IMR-90 (cell line): ENCODE measurements around the gene RBBP8. TPM values are rescaled to one million over a fixed set of nuclear protein-coding genes. Genes with fewer than 3 reads are reported as not detected.
A peak's percentile ranks its signal among the peaks of the same experiment; 100 is the strongest.

Experiments
- ATAC-seq: fragments of 200-7000 bp; cut with Tn5 transposase; 2 replicates; pipeline ENCODE4 v1.9.1; 2020; ENCODE audit warnings: low read depth, mild to moderate bottlenecking, moderate library complexity
- BruUV-seq: library from RNA; stranded (reverse); fragments of 400-500 nt; replicated peaks from 2 replicates; lab custom pipeline; 2021; lab: Mats Ljungman, UMichigan
- CTCF ChIA-PET: fragments of 300-600 bp; formaldehyde crosslinking; extraction: SDS; loops from one replicate; lab custom pipeline; 2021; ENCODE audit warnings: antibody characterized with exemption; lab: Yijun Ruan, JAX
- POLR2A ChIA-PET: fragments of 300-600 bp; sonication (Branson Sonifier 250); formaldehyde crosslinking; loops from one replicate; lab custom pipeline; 2022; ENCODE audit warnings: antibody characterized with exemption; ENCODE audit not compliant: unreplicated experiment; lab: Charles Lee
- DNase-seq: peaks from one replicate; pipeline ENCODE4 v3.0.0; 2013
- H2AFZ ChIP-seq: replicated peaks from 2 replicates; pipeline ENCODE3; 2013; ENCODE audit warnings: low read length, mild to moderate bottlenecking; ENCODE audit not compliant: poor library complexity
- H2AK5ac ChIP-seq: 2 replicates; pipeline ENCODE4 v1.6.1; 2013; ENCODE audit warnings: low read depth, low read length, inconsistent platforms
- H2AK9ac ChIP-seq: replicated peaks from 2 replicates; pipeline ENCODE3; 2013; ENCODE audit warnings: mild to moderate bottlenecking, low read depth, low read length, moderate library complexity; ENCODE audit not compliant: poor library complexity
- H2BK120ac ChIP-seq: 2 replicates; pipeline ENCODE4 v1.6.1; 2013; ENCODE audit warnings: low read depth, low read length, inconsistent platforms
- H2BK15ac ChIP-seq: 3 replicates; pipeline ENCODE4 v1.6.1; 2013; ENCODE audit warnings: low read depth, low read length, inconsistent platforms
- H2BK20ac ChIP-seq: 2 replicates; pipeline ENCODE4 v1.6.1; 2013; ENCODE audit warnings: low read depth, mild to moderate bottlenecking, inconsistent platforms, low read length, moderate library complexity
- H2BK5ac ChIP-seq: 2 replicates; pipeline ENCODE4 v1.6.1; 2013; ENCODE audit warnings: mild to moderate bottlenecking, low read depth, low read length, inconsistent platforms; ENCODE audit not compliant: poor library complexity, severe bottlenecking
- H3K14ac ChIP-seq: replicated peaks from 2 replicates; pipeline ENCODE4 v1.6.1; 2013; ENCODE audit warnings: low read depth, low read length, inconsistent platforms
- H3K18ac ChIP-seq: 2 replicates; pipeline ENCODE4 v1.6.1; 2013; ENCODE audit warnings: low read depth, low read length, control low read depth
- H3K23ac ChIP-seq: 2 replicates; pipeline ENCODE4 v1.6.1; 2013; ENCODE audit warnings: low read depth, low read length, inconsistent platforms
- H3K27ac ChIP-seq: 2 replicates; pipeline ENCODE4 v1.5.1; 2013; ENCODE audit warnings: mild to moderate bottlenecking, control low read depth, low read length; ENCODE audit not compliant: insufficient read depth
- H3K27me3 ChIP-seq: 2 replicates; pipeline ENCODE4 v1.6.1; 2013; ENCODE audit warnings: low read length; ENCODE audit not compliant: control insufficient read depth, insufficient read depth
- H3K36me3 ChIP-seq: 2 replicates; pipeline ENCODE4 v1.6.1; 2013; ENCODE audit warnings: low read length, mixed read lengths; ENCODE audit not compliant: control insufficient read depth, insufficient read depth
- H3K4ac ChIP-seq: 2 replicates; pipeline ENCODE4 v1.6.1; 2013; ENCODE audit warnings: low read depth, low read length, inconsistent platforms
- H3K4me1 ChIP-seq: 2 replicates; pipeline ENCODE4 v1.6.1; 2013; ENCODE audit warnings: low read length, mixed read lengths; ENCODE audit not compliant: control insufficient read depth, insufficient read depth
- H3K4me2 ChIP-seq: 2 replicates; pipeline ENCODE4 v1.6.1; 2013; ENCODE audit warnings: low read depth, mild to moderate bottlenecking, control low read depth, low read length, moderate library complexity
- H3K4me3 ChIP-seq: 2 replicates; pipeline ENCODE4 v1.5.1; 2013; ENCODE audit warnings: low read depth, mild to moderate bottlenecking, control low read depth, low read length, moderate library complexity; ENCODE audit not compliant: insufficient read depth
- H3K56ac ChIP-seq: 2 replicates; pipeline ENCODE4 v1.6.1; 2013; ENCODE audit warnings: low read length, inconsistent platforms; ENCODE audit not compliant: insufficient read depth; ENCODE audit errors: extremely low read depth
- H3K79me1 ChIP-seq, 2 experiments: 2 replicates each; pipeline ENCODE4 v1.6.1; 2013; ENCODE audit warnings: low read length in 2 of 2, inconsistent platforms in 1 of 2, low read depth in 1 of 2
- H3K9ac ChIP-seq: 2 replicates; pipeline ENCODE4 v1.6.1; 2013; ENCODE audit warnings: low read depth, low read length, control low read depth
- H3K9me1 ChIP-seq: 2 replicates; pipeline ENCODE4 v1.6.1; 2013; ENCODE audit warnings: low read length, inconsistent platforms; ENCODE audit not compliant: insufficient read depth
- H3K9me3 ChIP-seq: 2 replicates; pipeline ENCODE4 v1.6.1; 2013; ENCODE audit warnings: low read length; ENCODE audit not compliant: control insufficient read depth, insufficient read depth
- H4K20me1 ChIP-seq: 2 replicates; pipeline ENCODE4 v1.6.1; 2013; ENCODE audit warnings: low read length, inconsistent platforms; ENCODE audit not compliant: insufficient read depth
- H4K5ac ChIP-seq: 2 replicates; pipeline ENCODE4 v1.6.1; 2013; ENCODE audit warnings: mild to moderate bottlenecking, low read depth, low read length, control low read depth
- H4K8ac ChIP-seq, 2 experiments: 2 replicates each; pipeline ENCODE4 v1.6.1; 2013; ENCODE audit warnings: low read depth in 2 of 2, low read length in 2 of 2, control low read depth in 1 of 2, inconsistent platforms in 1 of 2
- H4K91ac ChIP-seq: 2 replicates; pipeline ENCODE4 v1.6.1; 2013; ENCODE audit warnings: low read depth, low read length, inconsistent platforms; ENCODE audit not compliant: insufficient read depth
- BHLHE40 ChIP-seq: fragments of 150-350 bp; IDR thresholded peaks from 2 replicates; pipeline ENCODE4 v1.6.1; 2016; ENCODE audit warnings: mild to moderate bottlenecking, low read depth, low read length
- CHD1 ChIP-seq: IDR thresholded peaks from 2 replicates; pipeline ENCODE4 v1.6.1; 2012; ENCODE audit warnings: low read depth, low read length, improper control_type of control experiment
- CTCF ChIP-seq: conservative IDR thresholded peaks from 2 replicates; pipeline ENCODE4 v1.5.1; 2012; ENCODE audit warnings: mild to moderate bottlenecking, low read depth, low read length, improper control_type of control experiment
- FOS ChIP-seq: fragments of 150-350 bp; IDR thresholded peaks from 2 replicates; pipeline ENCODE4 v1.6.1; 2016; ENCODE audit warnings: low read depth, low read length
- USF2 ChIP-seq: fragments of 150-350 bp; IDR thresholded peaks from 2 replicates; pipeline ENCODE4 v1.6.1; 2017; ENCODE audit warnings: mild to moderate bottlenecking, antibody characterized with exemption, low read length, low read depth
- WGBS, 2 experiments: methylation state at CpG; one replicate each; pipeline versions ENCODE4 v1.1.5 to v1.1.7; 2013; ENCODE audit warnings: missing lambda C conversion rate in 2 of 2; ENCODE audit not compliant: insufficient read length in 1 of 2; ENCODE audit errors: extremely low coverage in 2 of 2; 5-methylcytosine and 5-hydroxymethylcytosine counted together
- dilution Hi-C: fragments of 300-500 bp; cut with HindIII; formaldehyde crosslinking; loops from one replicate; pipeline ENCODE4 v1.14.3; 2018; ENCODE audit warnings: low sequenced_read_pairs; ENCODE audit not compliant: unreplicated experiment
- in situ Hi-C: fragments of 300-500 bp; cut with MboI; formaldehyde crosslinking; loops from 3 replicates; pipeline ENCODE4 v1.14.3; 2019; ENCODE audit warnings: low sequenced_read_pairs, inconsistent platforms, mixed read lengths
- intact Hi-C: fragments of 100-400 bp; cut with micrococcal nuclease; formaldehyde crosslinking; loops from 2 replicates; pipeline ENCODE4 v1.10.0; 2022
- polyA plus RNA-seq, 3 experiments: library from polyadenylated mRNA; depleted of rRNA; stranded (reverse); fragments of >200 nt; gene quantifications; 2 replicates each; pipeline ENCODE4 v1.2.3, GENCODE V29; 2012; ENCODE audit warnings: low replicate concordance in 1 of 3
- total RNA-seq: library from RNA; depleted of rRNA; stranded (reverse); fragments of >200 nt; gene quantifications from 2 replicates; pipeline ENCODE4 v1.2.3, GENCODE V29; 2012

RBBP8 gene
- total and polyA plus RNA-seq, 2 of the 4 experiments (the other 2 are of a cell fraction): 12.0 to 21.1 TPM

- Histone ChIP-seq H3K4me2 (peak overlapping the region; percentile 74), H3K56ac (no peak overlapping the region), H2AFZ (no peak overlapping the region), H3K14ac (peak overlapping the region; percentile 86), H2BK5ac (peak overlapping the region; percentile 94), H4K8ac (peak overlapping the region in 1 of 2 experiments; percentile 62; a peak in 3 of 4 replicates), H3K9me1 (0 out of 2 replicates have a peak, but pooled peaks cover 3% of the 10 kb centered on the region), H3K23ac (peak overlapping the region; percentile 81; the same call in 1 of the 2 replicates), H3K79me1 (peaks cover 3% of the 10 kb centered on the region in 2 experiments; a peak in 3 of 4 replicates), H3K27ac (peak overlapping the region; percentile 60; the same call in 1 of the 2 replicates), H3K27me3 (no peaks in the 10 kb centered on the region), H2BK120ac (peak overlapping the region; percentile 78), H2BK20ac (peak overlapping the region; percentile 78; the same call in 1 of the 2 replicates), H2BK15ac (peak overlapping the region; percentile 57; the same call in 1 of the 3 replicates), H4K5ac (peak overlapping the region; percentile 90), H4K20me1 (no peaks in the 10 kb centered on the region), H3K18ac (peak overlapping the region; percentile 89), H2AK9ac (no peak overlapping the region), H3K36me3 (no peaks in the 10 kb centered on the region; the same call in 1 of the 2 replicates), H3K4me3 (no peak overlapping the region), H3K9me3 (no peaks in the 10 kb centered on the region), H2AK5ac (no peak overlapping the region), H4K91ac (peak overlapping the region; percentile 66), H3K9ac (no peak overlapping the region), H3K4ac (peak overlapping the region; percentile 57; the same call in 1 of the 2 replicates), H3K4me1 (peaks cover 2% of the 10 kb centered on the region; the same call in 1 of the 2 replicates)
- ChIA-PET POLR2A (no interaction called here), CTCF (interaction anchor here (0.6 to 1.1 kb wide), 4 partner anchors 39 to 164 kb away, joined by 3 to 6 read pairs (median 4); no protein-coding TSS in a partner anchor)
- DNase-seq (peak; percentile 89), ATAC-seq (peak; percentile 48)
- dilution Hi-C loops (no loop called here), intact Hi-C loops (no loop called here), in situ Hi-C loops (loop anchor here (25.0 kb wide), 1 partner anchor 1066 kb away; no protein-coding TSS in a partner anchor)
- TF ChIP-seq CTCF (no peak), USF2 (no peak), BHLHE40 (peak; percentile 54; the same call in 1 of the 2 replicates), FOS (peak; percentile 93), CHD1 (no peak)
- no TSS peak for BruUV-seq
- WGBS, 2 experiments: no CpG with 5 or more reads among the region's 5 CpGs
These were observed 44.9 kb downstream of the RBBP8 start for GRCh38 chr18:22977847-22978701.
